HL-60 (cell line): Measurements from ENCODE around the gene CTNNA2.

Experiments
- CTCF ChIP-seq: IDR thresholded peaks from one replicate; pipeline ENCODE4 v1.5.1; 2011; ENCODE audit warnings: low read length, control low read depth, inconsistent platforms; ENCODE audit not compliant: insufficient read depth
- GABPA ChIP-seq: IDR thresholded peaks from 2 replicates; pipeline ENCODE4 v1.6.1; 2012; ENCODE audit warnings: low read depth
- POLR2AphosphoS5 ChIP-seq: IDR thresholded peaks from 2 replicates; pipeline ENCODE4 v1.6.1; 2012; ENCODE audit warnings: low read depth
- SPI1 ChIP-seq: IDR thresholded peaks from 2 replicates; pipeline ENCODE4 v1.6.1; 2012; ENCODE audit warnings: low read depth, mild to moderate bottlenecking, borderline replicate concordance
- TF ChIP-seq, protein P1 (sequence below): IDR thresholded peaks from 2 replicates; pipeline ENCODE4 v1.6.1; 2012; ENCODE audit warnings: low read depth; ENCODE audit not compliant: insufficient replicate concordance

GRCh38 chr2:80547344-80547743, 1034.5 kb downstream of the CTNNA2 start:
- TF ChIP-seq CTCF (no peak), SPI1 (no peak), POLR2AphosphoS5 (no peak), GABPA (no peak)
- TF ChIP-seq, protein P1, sequence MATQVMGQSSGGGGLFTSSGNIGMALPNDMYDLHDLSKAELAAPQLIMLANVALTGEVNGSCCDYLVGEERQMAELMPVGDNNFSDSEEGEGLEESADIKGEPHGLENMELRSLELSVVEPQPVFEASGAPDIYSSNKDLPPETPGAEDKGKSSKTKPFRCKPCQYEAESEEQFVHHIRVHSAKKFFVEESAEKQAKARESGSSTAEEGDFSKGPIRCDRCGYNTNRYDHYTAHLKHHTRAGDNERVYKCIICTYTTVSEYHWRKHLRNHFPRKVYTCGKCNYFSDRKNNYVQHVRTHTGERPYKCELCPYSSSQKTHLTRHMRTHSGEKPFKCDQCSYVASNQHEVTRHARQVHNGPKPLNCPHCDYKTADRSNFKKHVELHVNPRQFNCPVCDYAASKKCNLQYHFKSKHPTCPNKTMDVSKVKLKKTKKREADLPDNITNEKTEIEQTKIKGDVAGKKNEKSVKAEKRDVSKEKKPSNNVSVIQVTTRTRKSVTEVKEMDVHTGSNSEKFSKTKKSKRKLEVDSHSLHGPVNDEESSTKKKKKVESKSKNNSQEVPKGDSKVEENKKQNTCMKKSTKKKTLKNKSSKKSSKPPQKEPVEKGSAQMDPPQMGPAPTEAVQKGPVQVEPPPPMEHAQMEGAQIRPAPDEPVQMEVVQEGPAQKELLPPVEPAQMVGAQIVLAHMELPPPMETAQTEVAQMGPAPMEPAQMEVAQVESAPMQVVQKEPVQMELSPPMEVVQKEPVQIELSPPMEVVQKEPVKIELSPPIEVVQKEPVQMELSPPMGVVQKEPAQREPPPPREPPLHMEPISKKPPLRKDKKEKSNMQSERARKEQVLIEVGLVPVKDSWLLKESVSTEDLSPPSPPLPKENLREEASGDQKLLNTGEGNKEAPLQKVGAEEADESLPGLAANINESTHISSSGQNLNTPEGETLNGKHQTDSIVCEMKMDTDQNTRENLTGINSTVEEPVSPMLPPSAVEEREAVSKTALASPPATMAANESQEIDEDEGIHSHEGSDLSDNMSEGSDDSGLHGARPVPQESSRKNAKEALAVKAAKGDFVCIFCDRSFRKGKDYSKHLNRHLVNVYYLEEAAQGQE: no peak
